Upper lobe of right lung (tissue), 1 donor: ENCODE results near the gene ROMO1. TPM values are rescaled to one million over a fixed set of nuclear protein-coding genes. Genes with fewer than 3 reads are reported as not detected.
"Not testable (repeated sequence)": the region's sequence is repeated elsewhere in the genome, so short reads cannot be mapped to it uniquely, and the experiment has no call there.

Source experiments
- ATAC-seq: fragments of 200-7000 bp; cut with Tn5 transposase; one replicate; pipeline ENCODE4 v1.9.1; 2020; ENCODE audit warnings: mild to moderate bottlenecking, moderate library complexity
- DNase-seq: peaks from one replicate; pipeline ENCODE4 v3.0.0-alpha.2; 2020
- H3K27ac ChIP-seq: fragments of 200-600 bp; one replicate; pipeline ENCODE4 v1.8.0; 2022
- H3K27me3 ChIP-seq: fragments of 200-600 bp; one replicate; pipeline ENCODE4 v1.8.0; 2022; ENCODE audit warnings: mild to moderate bottlenecking
- H3K36me3 ChIP-seq: fragments of 200-600 bp; one replicate; pipeline ENCODE4 v1.8.0; 2022
- H3K4me1 ChIP-seq: fragments of 200-600 bp; one replicate; pipeline ENCODE4 v1.8.0; 2022
- H3K4me3 ChIP-seq: fragments of 200-600 bp; one replicate; pipeline ENCODE4 v1.8.0; 2022; ENCODE audit warnings: mild to moderate bottlenecking
- H3K9me3 ChIP-seq: fragments of 200-600 bp; one replicate; pipeline ENCODE4 v1.8.0; 2022
- CTCF ChIP-seq: fragments of 200-600 bp; IDR thresholded peaks from one replicate; pipeline ENCODE4 v1.8.0; 2022; ENCODE audit warnings: antibody characterized with exemption
- intact Hi-C: fragments of 100-400 bp; cut with DNase I; formaldehyde crosslinking; loops from one replicate; pipeline ENCODE4 v1.11.0; 2022
- total RNA-seq: library from RNA; stranded (reverse); fragmentation: NEBNext Ultra II Directional; extraction: Animal tissue kit (Norgen Biotek cat#: 25700); gene quantifications from one replicate; pipeline ENCODE4 v1.2.1, GENCODE V29; 2021
- donor health status: DM: no; HTN: yes; CAD: no; lungs with severe emphysema.

ROMO1 gene
- total RNA-seq, 1 donor from 2014 or later = 77.9 TPM

DNA sequence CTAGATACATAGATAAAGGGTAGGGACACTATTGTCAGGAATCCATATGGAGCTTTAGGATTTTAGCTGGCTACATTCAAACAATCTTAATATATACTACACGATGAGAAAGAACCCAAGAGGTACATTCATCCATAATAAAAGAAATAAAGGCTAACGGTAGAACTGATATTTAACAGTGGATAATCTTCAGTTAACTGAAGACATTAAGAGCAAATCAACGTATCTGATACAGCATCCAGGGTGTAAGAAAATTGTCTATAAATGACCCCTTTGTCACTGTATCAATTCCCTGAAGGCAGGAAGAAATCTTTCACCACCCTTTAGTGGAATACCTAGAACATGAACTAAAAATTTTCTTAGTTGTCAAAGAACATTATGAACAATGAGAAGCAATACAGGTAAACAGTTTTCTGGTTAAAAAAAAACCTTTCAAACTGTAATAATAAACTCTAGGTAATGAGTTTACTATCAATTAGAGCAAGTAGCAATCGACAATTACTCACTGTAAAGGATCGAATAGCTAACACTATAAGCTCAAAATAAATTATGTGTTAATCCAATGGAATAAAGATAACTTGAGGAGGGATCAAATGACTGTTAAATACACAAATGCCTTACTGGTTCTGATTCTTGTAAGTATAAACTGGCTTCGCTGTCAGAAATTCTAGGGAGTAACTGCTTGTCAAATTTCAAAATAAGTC, 11.8 kb downstream of the ROMO1 start:
- H3K4me3 ChIP-seq = no peak overlapping the region
- no peak for ATAC-seq
- no peaks in the 10 kb centered on the region for H3K27me3 ChIP-seq
- no peak overlapping the region for H3K27ac ChIP-seq
- H3K36me3 ChIP-seq = peaks cover 100% of the 10 kb centered on the region
- no peak for TF ChIP-seq CTCF
- intact Hi-C loops = loop anchor here (10.0 kb wide), 1 partner anchor 174 kb away; no protein-coding TSS in a partner anchor
- peaks cover 18% of the 10 kb centered on the region for H3K4me1 ChIP-seq
- no peak for DNase-seq
- H3K9me3 ChIP-seq = no peaks in the 10 kb centered on the region

DNA sequence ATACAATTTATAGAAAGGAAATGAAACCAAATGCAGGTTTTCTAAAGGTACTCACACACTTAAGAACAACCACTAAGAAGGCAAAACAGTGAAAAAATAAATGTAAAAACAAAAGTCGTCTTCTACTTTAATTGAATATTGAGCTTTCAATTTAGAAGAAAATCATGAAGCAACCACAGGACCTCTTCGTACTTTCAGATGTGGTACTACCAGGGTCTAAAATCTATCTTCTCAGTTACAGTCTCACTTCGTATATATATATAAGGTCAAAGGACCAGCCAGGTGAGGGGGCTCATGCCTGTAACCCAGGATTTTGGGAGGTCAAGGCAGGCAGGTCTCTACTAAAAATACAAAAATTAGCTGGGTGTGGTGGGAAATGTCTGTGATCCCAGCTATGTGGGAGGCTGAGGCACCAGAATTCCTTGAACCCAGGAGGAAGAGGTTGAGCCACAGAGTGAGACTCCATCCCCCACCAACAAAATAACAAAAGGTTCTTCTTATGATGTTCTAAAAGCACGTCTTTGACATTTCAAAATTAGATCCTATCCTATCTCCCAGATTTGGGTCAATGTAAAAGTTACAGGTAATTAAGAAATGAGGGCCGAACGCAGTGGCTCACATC, 12.5 kb downstream of the ROMO1 start:
- Histone ChIP-seq H3K36me3 (peaks cover 100% of the 10 kb centered on the region), H3K27me3 (no peaks in the 10 kb centered on the region), H3K4me1 (peaks cover 18% of the 10 kb centered on the region), H3K4me3 (no peak overlapping the region), H3K27ac (no peak overlapping the region), H3K9me3 (no peaks in the 10 kb centered on the region)
- no peak for TF ChIP-seq CTCF
- ATAC-seq (no peak), DNase-seq (no peak)
- intact Hi-C loops = loop anchor here (10.0 kb wide), 1 partner anchor 173 kb away; no protein-coding TSS in a partner anchor

- H3K27me3 ChIP-seq, H3K4me3 ChIP-seq, DNase-seq, H3K27ac ChIP-seq, ATAC-seq, H3K9me3 ChIP-seq: not testable (repeated sequence)
- peaks cover 18% of the 10 kb centered on the region for H3K4me1 ChIP-seq
- intact Hi-C loops = loop anchor here (10.0 kb wide), 1 partner anchor 172 kb away; no protein-coding TSS in a partner anchor
- peaks cover 100% of the 10 kb centered on the region for H3K36me3 ChIP-seq
These were observed 13.9 kb downstream of the ROMO1 start for GRCh38 chr20:35713120-35713519.

- ATAC-seq (no peak), DNase-seq (no peak)
- intact Hi-C loops = loop anchor here (10.0 kb wide), 1 partner anchor 171 kb away; no protein-coding TSS in a partner anchor
- H3K4me1 ChIP-seq = peaks cover 18% of the 10 kb centered on the region
- peaks cover 100% of the 10 kb centered on the region for H3K36me3 ChIP-seq
- H3K9me3 ChIP-seq = no peaks in the 10 kb centered on the region
- H3K27me3 ChIP-seq = no peaks in the 10 kb centered on the region
- H3K27ac ChIP-seq = no peak overlapping the region
- no peak overlapping the region for H3K4me3 ChIP-seq
- no peak for TF ChIP-seq CTCF
These were observed 14.9 kb downstream of the ROMO1 start for GRCh38 chr20:35714127-35714526.

- H3K27ac ChIP-seq = no peak overlapping the region
- H3K36me3 ChIP-seq = peaks cover 100% of the 10 kb centered on the region
- no peak for TF ChIP-seq CTCF
- no peaks in the 10 kb centered on the region for H3K9me3 ChIP-seq
- DNase-seq (no peak), ATAC-seq (no peak)
- no peaks in the 10 kb centered on the region for H3K27me3 ChIP-seq
- intact Hi-C loops = loop anchor here (10.0 kb wide), 1 partner anchor 169 kb away; no protein-coding TSS in a partner anchor
- no peak overlapping the region for H3K4me3 ChIP-seq
- peaks cover 10% of the 10 kb centered on the region for H3K4me1 ChIP-seq
These were observed 16.4 kb downstream of the ROMO1 start for GRCh38 chr20:35715652-35716051.

DNA sequence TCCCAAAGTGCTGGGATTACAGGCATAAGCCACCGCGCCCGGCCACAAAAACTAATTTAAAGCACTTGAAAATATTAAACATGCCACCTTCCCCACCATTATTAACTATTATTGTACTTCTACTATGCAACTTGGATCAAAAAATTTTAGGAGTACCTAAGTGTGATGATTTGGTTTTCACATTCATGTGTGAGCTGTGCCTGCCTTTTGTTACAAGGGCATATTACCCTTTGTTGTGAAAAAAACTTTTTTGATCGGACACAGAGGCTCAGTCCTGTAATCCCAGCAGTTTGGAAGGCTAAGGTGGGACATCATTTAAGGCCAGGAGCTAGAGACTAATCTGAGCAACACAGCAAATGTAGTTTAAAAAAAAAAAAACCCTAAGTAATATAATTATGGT, 17.1 kb downstream of the ROMO1 start:
- H3K4me1 ChIP-seq = peaks cover 7% of the 10 kb centered on the region
- peaks cover 100% of the 10 kb centered on the region for H3K36me3 ChIP-seq
- no peaks in the 10 kb centered on the region for H3K27me3 ChIP-seq
- no peak overlapping the region for H3K4me3 ChIP-seq
- no peak for TF ChIP-seq CTCF
- intact Hi-C loops = loop anchor here (10.0 kb wide), 1 partner anchor 168 kb away; no protein-coding TSS in a partner anchor
- no peaks in the 10 kb centered on the region for H3K9me3 ChIP-seq
- no peak overlapping the region for H3K27ac ChIP-seq
- DNase-seq (no peak), ATAC-seq (no peak)

DNA sequence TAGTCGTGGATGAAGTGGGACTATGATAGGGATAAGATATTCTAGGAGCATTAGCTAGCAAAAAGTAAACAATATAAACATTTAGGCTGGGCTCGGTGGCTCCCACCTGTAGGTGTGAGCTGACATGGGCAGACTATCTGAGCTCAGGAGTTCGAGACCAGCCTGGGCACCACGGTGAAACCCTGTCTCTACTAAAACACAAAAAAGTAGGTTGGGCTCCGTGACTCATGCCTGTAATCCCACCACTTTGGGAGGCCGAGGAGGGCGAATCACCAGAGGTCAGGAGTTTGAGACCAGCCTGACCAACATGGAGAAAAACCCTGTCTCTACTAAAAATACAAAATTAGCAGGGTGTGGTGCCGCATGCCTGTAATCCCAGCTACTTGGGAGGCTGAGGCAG, 19.1 kb downstream of the ROMO1 start:
- H3K4me1 ChIP-seq, H3K4me3 ChIP-seq, H3K27me3 ChIP-seq, ATAC-seq, H3K9me3 ChIP-seq, DNase-seq, H3K27ac ChIP-seq: not testable (repeated sequence)
- peaks cover 100% of the 10 kb centered on the region for H3K36me3 ChIP-seq
- intact Hi-C loops = loop anchor here (10.0 kb wide), 1 partner anchor 166 kb away; no protein-coding TSS in a partner anchor
